Activated CD4-positive, alpha-beta T cell treated with anti-CD3 and anti-CD28 coated beads for 36 hours (primary cell): Measurements from ENCODE around the gene GPRC5C. TPM values are rescaled to one million over a fixed set of nuclear protein-coding genes. Genes with fewer than 3 reads are reported as not detected.

ENCODE experiments used
- ATAC-seq: fragments of 200-7000 bp; cut with Tn5 transposase; one replicate; pipeline ENCODE4 v1.10.0; 2021; ENCODE audit warnings: mild to moderate bottlenecking, moderate library complexity
- CTCF ChIA-PET: fragments of 350-600 bp; sonication (Branson Sonifier 250); formaldehyde crosslinking; loops from one replicate; lab custom pipeline; 2021; ENCODE audit warnings: antibody characterized with exemption; lab: Charles Lee
- POLR2A ChIA-PET: fragments of 350-600 bp; sonication (Branson Sonifier 250); formaldehyde crosslinking; loops from one replicate; lab custom pipeline; 2021; ENCODE audit warnings: antibody characterized with exemption, inconsistent platforms; lab: Charles Lee
- DNase-seq: peaks from one replicate; pipeline ENCODE4 v3.0.0-alpha.2; 2020
- H3K27ac Mint-ChIP-seq: one replicate; pipeline ENCODE4 v1.8.0; 2021; ENCODE audit warnings: mixed read lengths
- H3K27me3 Mint-ChIP-seq: one replicate; pipeline ENCODE4 v1.8.0; 2021; ENCODE audit warnings: mixed read lengths
- H3K36me3 Mint-ChIP-seq: one replicate; pipeline ENCODE4 v1.8.0; 2021; ENCODE audit warnings: low read depth, mixed read lengths
- H3K4me1 Mint-ChIP-seq: one replicate; pipeline ENCODE4 v1.8.0; 2021; ENCODE audit warnings: mixed read lengths
- H3K4me3 Mint-ChIP-seq: one replicate; pipeline ENCODE4 v1.8.0; 2021; ENCODE audit warnings: mild to moderate bottlenecking, moderate library complexity, mixed read lengths
- H3K9me3 Mint-ChIP-seq: one replicate; pipeline ENCODE4 v1.8.0; 2021; ENCODE audit warnings: low read depth, mixed read lengths
- intact Hi-C, 2 experiments: fragments of 100-400 bp; cut with DNase I in 1 of 2; cut with micrococcal nuclease in 1 of 2; formaldehyde crosslinking; loops; one replicate each; pipeline versions ENCODE4 v1.14.2 to v1.15.1; 2022 to 2024; cut with DNase I, micrococcal nuclease
- total RNA-seq, 2 experiments: library from RNA; stranded (reverse); gene quantifications; one replicate each; pipeline ENCODE4 v1.2.3, GENCODE V29; 2021

The GPRC5C gene
- total RNA-seq, 2 experiments from 2014 or later: 0.97 to 1.3 TPM

GRCh38 chr17:74464730-74465377, 33.0 kb downstream of the GPRC5C start:
- H3K27me3 Mint-ChIP-seq: no peaks in the 10 kb centered on the region
- ChIA-PET CTCF (interaction anchor here (0.7 kb wide), 1 partner anchor 9 kb away, joined by 3 read pairs; no protein-coding TSS in a partner anchor), POLR2A (interaction anchor here (0.6 kb wide), 1 partner anchor 68 kb away, joined by 4 read pairs; no protein-coding TSS in a partner anchor)
- H3K36me3 Mint-ChIP-seq: no peaks in the 10 kb centered on the region
- intact Hi-C loops: loop anchor here in 1 of 2 experiments (2.0 kb wide), 1 partner anchor 14 kb away; no protein-coding TSS in a partner anchor
- peaks cover 20% of the 10 kb centered on the region for H3K4me1 Mint-ChIP-seq
- ATAC-seq (no peak), DNase-seq (no peak)
- H3K27ac Mint-ChIP-seq: no peak overlapping the region
- H3K9me3 Mint-ChIP-seq: no peaks in the 10 kb centered on the region
- H3K4me3 Mint-ChIP-seq: no peak overlapping the region

GRCh38 chr17:74465378-74466110, 33.7 kb downstream of the GPRC5C start:
- ChIA-PET CTCF (interaction anchor here (1.4 kb wide), 1 partner anchor 86 kb away, joined by 5 read pairs; no protein-coding TSS in a partner anchor), POLR2A (no interaction called here)
- H3K36me3 Mint-ChIP-seq: no peaks in the 10 kb centered on the region
- no peak for DNase-seq
- H3K4me3 Mint-ChIP-seq: no peak overlapping the region
- intact Hi-C loops: loop anchor here in 1 of 2 experiments (2.0 kb wide), 1 partner anchor 13 kb away; no protein-coding TSS in a partner anchor
- no peak overlapping the region for H3K27ac Mint-ChIP-seq
- no peaks in the 10 kb centered on the region for H3K27me3 Mint-ChIP-seq
- H3K4me1 Mint-ChIP-seq: peaks cover 20% of the 10 kb centered on the region
- no peaks in the 10 kb centered on the region for H3K9me3 Mint-ChIP-seq
- ATAC-seq: no peak

GRCh38 chr17:74466111-74466827, 34.4 kb downstream of the GPRC5C start, which contains the start of gene CD300A:
Gene CD300A, plus strand, starts transcription at chr17:74466634. Its CDS starts 70 bp downstream, at chr17:74466704.
- DNase-seq: peak; percentile 41
- POLR2A ChIA-PET: no interaction called here
- no peaks in the 10 kb centered on the region for H3K9me3 Mint-ChIP-seq
- CTCF ChIA-PET: interaction anchor here (1.4 kb wide), 1 partner anchor 87 kb away, joined by 5 read pairs; no protein-coding TSS in a partner anchor
- peaks cover 22% of the 10 kb centered on the region for H3K4me1 Mint-ChIP-seq
- no peaks in the 10 kb centered on the region for H3K36me3 Mint-ChIP-seq
- intact Hi-C loops: no loop called here
- no peak within 1 kb of the TSS for H3K4me3 Mint-ChIP-seq
- ATAC-seq: no peak
- H3K27me3 Mint-ChIP-seq: no peaks in the 10 kb centered on the region
- peak within 1 kb of the TSS; percentile 52 for H3K27ac Mint-ChIP-seq

- peaks cover 25% of the 10 kb centered on the region for H3K4me1 Mint-ChIP-seq
- intact Hi-C loops: no loop called here
- H3K27me3 Mint-ChIP-seq: no peaks in the 10 kb centered on the region
- ChIA-PET CTCF (interaction anchor here (1.4 kb wide), 1 partner anchor 88 kb away, joined by 5 read pairs; no protein-coding TSS in a partner anchor), POLR2A (no interaction called here)
- no peaks in the 10 kb centered on the region for H3K36me3 Mint-ChIP-seq
- no peak overlapping the region for H3K4me3 Mint-ChIP-seq
- H3K27ac Mint-ChIP-seq: peak overlapping the region; percentile 52
- no peaks in the 10 kb centered on the region for H3K9me3 Mint-ChIP-seq
- no peak for ATAC-seq
- DNase-seq: peak; percentile 24
These were observed 34.9 kb downstream of the GPRC5C start for GRCh38 chr17:74466828-74467184.

- H3K9me3 Mint-ChIP-seq: no peaks in the 10 kb centered on the region
- intact Hi-C loops: no loop called here
- H3K4me3 Mint-ChIP-seq: no peak overlapping the region
- H3K4me1 Mint-ChIP-seq: peaks cover 25% of the 10 kb centered on the region
- H3K27me3 Mint-ChIP-seq: no peaks in the 10 kb centered on the region
- peak overlapping the region; percentile 27 for H3K27ac Mint-ChIP-seq
- CTCF ChIA-PET: no interaction called here
- DNase-seq (peak; percentile 25), ATAC-seq (no peak)
- no peaks in the 10 kb centered on the region for H3K36me3 Mint-ChIP-seq
- POLR2A ChIA-PET: no interaction called here
These were observed 35.5 kb downstream of the GPRC5C start for GRCh38 chr17:74467221-74467951.

- POLR2A ChIA-PET: no interaction called here
- peak; percentile 54 for ATAC-seq
- H3K9me3 Mint-ChIP-seq: peaks cover 9% of the 10 kb centered on the region
- CTCF ChIA-PET: interaction anchor here (0.6 to 1.5 kb wide), 4 partner anchors 14 to 104 kb away, joined by 3 to 18 read pairs (median 4); partner anchors contain the start of gene GPR142
- intact Hi-C loops: no loop called here
- peaks cover 33% of the 10 kb centered on the region for H3K4me1 Mint-ChIP-seq
- H3K4me3 Mint-ChIP-seq: no peak overlapping the region
- H3K27me3 Mint-ChIP-seq: no peaks in the 10 kb centered on the region
- peaks cover 9% of the 10 kb centered on the region for H3K36me3 Mint-ChIP-seq
- H3K27ac Mint-ChIP-seq: no peak overlapping the region
- DNase-seq: no peak
These were observed 39.5 kb downstream of the GPRC5C start for GRCh38 chr17:74471341-74471740.

GRCh38 chr17:74472890-74473289, 41.0 kb downstream of the GPRC5C start:
- ATAC-seq: no peak

GRCh38 chr17:74473294-74473693, 41.4 kb downstream of the GPRC5C start:
- ChIA-PET CTCF (interaction anchor here (0.7 to 1.2 kb wide), 3 partner anchors 16 to 172 kb away, joined by 3 read pairs; no protein-coding TSS in a partner anchor), POLR2A (no interaction called here)
- no peak for ATAC-seq
- Mint-ChIP-seq H3K27me3 (no peaks in the 10 kb centered on the region), H3K36me3 (peaks cover 9% of the 10 kb centered on the region), H3K4me1 (peaks cover 39% of the 10 kb centered on the region), H3K4me3 (no peak overlapping the region), H3K27ac (no peak overlapping the region), H3K9me3 (peaks cover 14% of the 10 kb centered on the region)
- no peak for DNase-seq
- intact Hi-C loops: no loop called here

More at GRCh38 chr17:74472890-74473289, 41.0 kb downstream of the GPRC5C start:
- Mint-ChIP-seq H3K27ac (no peak overlapping the region), H3K36me3 (peaks cover 9% of the 10 kb centered on the region), H3K4me1 (peaks cover 35% of the 10 kb centered on the region), H3K9me3 (peaks cover 14% of the 10 kb centered on the region), H3K4me3 (no peak overlapping the region), H3K27me3 (no peaks in the 10 kb centered on the region)
- DNase-seq: no peak
- POLR2A ChIA-PET: no interaction called here
- CTCF ChIA-PET: interaction anchor here (1.2 kb wide), 1 partner anchor 104 kb away, joined by 3 read pairs; no protein-coding TSS in a partner anchor
- intact Hi-C loops: no loop called here

GRCh38 chr17:74474043-74474792, 42.3 kb downstream of the GPRC5C start:
- Mint-ChIP-seq H3K4me1 (peaks cover 48% of the 10 kb centered on the region), H3K27me3 (no peaks in the 10 kb centered on the region), H3K27ac (peak overlapping the region; percentile 76), H3K9me3 (peaks cover 14% of the 10 kb centered on the region), H3K36me3 (peaks cover 9% of the 10 kb centered on the region), H3K4me3 (no peak overlapping the region)
- peak; percentile 43 for DNase-seq
- POLR2A ChIA-PET: no interaction called here
- CTCF ChIA-PET: interaction anchor here (0.7 to 1.1 kb wide), 4 partner anchors 10 to 173 kb away, joined by 3 read pairs; no protein-coding TSS in a partner anchor
- ATAC-seq: no peak
- intact Hi-C loops: no loop called here

- peaks cover 9% of the 10 kb centered on the region for H3K36me3 Mint-ChIP-seq
- DNase-seq (no peak), ATAC-seq (no peak)
- POLR2A ChIA-PET: no interaction called here
- no peaks in the 10 kb centered on the region for H3K27me3 Mint-ChIP-seq
- H3K4me1 Mint-ChIP-seq: peaks cover 57% of the 10 kb centered on the region
- CTCF ChIA-PET: interaction anchor here (0.6 to 0.7 kb wide), 3 partner anchors 38 to 240 kb away, joined by 3 read pairs; no protein-coding TSS in a partner anchor
- H3K9me3 Mint-ChIP-seq: peaks cover 14% of the 10 kb centered on the region
- no peak overlapping the region for H3K27ac Mint-ChIP-seq
- intact Hi-C loops: no loop called here
- no peak overlapping the region for H3K4me3 Mint-ChIP-seq
These were observed 43.3 kb downstream of the GPRC5C start for GRCh38 chr17:74475189-74475588.
